NCI-H1694 (cell line): ENCODE results near the gene MFAP4.
A peak's percentile ranks its signal among the peaks of the same experiment; 100 is the strongest.

Experiments used
- DNase-seq: peaks from one replicate; lab custom pipeline; 2025; lab: John Stamatoyannopoulos, UW

Gene MFAP4

GRCh38 chr17:19386974-19387920 lies at the start of gene MFAP4:
Gene MFAP4 (minus strand): TSS chr17:19387190. CDS start chr17:19387155, 35 bp downstream.
- DNase-seq = peak; percentile 99

- DNase-seq = no peak
Observed at GRCh38 chr17:19433727-19434340, 46.8 kb upstream of the MFAP4 start.

GRCh38 chr17:19433255-19433654 lies 46.3 kb upstream of the MFAP4 start:
- no peak for DNase-seq

- DNase-seq = no peak
Observed at GRCh38 chr17:19431691-19432090, 44.7 kb upstream of the MFAP4 start.

GRCh38 chr17:19426631-19427030 lies 39.6 kb upstream of the MFAP4 start:
- no peak for DNase-seq

GRCh38 chr17:19424934-19425868 lies 38.2 kb upstream of the MFAP4 start:
- no peak for DNase-seq

- DNase-seq = no peak
Observed at GRCh38 chr17:19421926-19422325, 34.9 kb upstream of the MFAP4 start.

- no peak for DNase-seq
Observed at GRCh38 chr17:19421219-19421618, 34.2 kb upstream of the MFAP4 start.

- no peak for DNase-seq
Observed at GRCh38 chr17:19418251-19418992, 31.4 kb upstream of the MFAP4 start.

GRCh38 chr17:19417611-19418010 lies 30.6 kb upstream of the MFAP4 start:
- DNase-seq = no peak

- DNase-seq = no peak
Observed at GRCh38 chr17:19415806-19416775, 29.1 kb upstream of the MFAP4 start.

- DNase-seq = no peak
Observed at GRCh38 chr17:19415311-19415710, 28.3 kb upstream of the MFAP4 start.

- DNase-seq = no peak
Observed at GRCh38 chr17:19414396-19415280, 27.6 kb upstream of the MFAP4 start.

- DNase-seq = no peak
Observed at GRCh38 chr17:19413761-19414160, 26.8 kb upstream of the MFAP4 start.

GRCh38 chr17:19412984-19413383 lies 26.0 kb upstream of the MFAP4 start:
- no peak for DNase-seq

GRCh38 chr17:19412510-19412909 lies 25.5 kb upstream of the MFAP4 start:
- no peak for DNase-seq

GRCh38 chr17:19411631-19412030 lies 24.6 kb upstream of the MFAP4 start:
- peak; percentile 45 for DNase-seq

GRCh38 chr17:19410875-19411620 lies 24.1 kb upstream of the MFAP4 start, which contains the start of gene RNF112:
Gene RNF112 (plus strand): TSS chr17:19411232. CDS start chr17:19411409, 177 bp downstream.
- DNase-seq = peak; percentile 42
